ENCODE measurements around the gene ZMIZ2. TPM values are rescaled to one million over a fixed set of nuclear protein-coding genes. Genes with fewer than 3 reads are reported as not detected.

ZMIZ2 gene
- total and polyA plus RNA-seq, 4 donors: 4.4 to 11.6 (median 7.7) TPM

DNA sequence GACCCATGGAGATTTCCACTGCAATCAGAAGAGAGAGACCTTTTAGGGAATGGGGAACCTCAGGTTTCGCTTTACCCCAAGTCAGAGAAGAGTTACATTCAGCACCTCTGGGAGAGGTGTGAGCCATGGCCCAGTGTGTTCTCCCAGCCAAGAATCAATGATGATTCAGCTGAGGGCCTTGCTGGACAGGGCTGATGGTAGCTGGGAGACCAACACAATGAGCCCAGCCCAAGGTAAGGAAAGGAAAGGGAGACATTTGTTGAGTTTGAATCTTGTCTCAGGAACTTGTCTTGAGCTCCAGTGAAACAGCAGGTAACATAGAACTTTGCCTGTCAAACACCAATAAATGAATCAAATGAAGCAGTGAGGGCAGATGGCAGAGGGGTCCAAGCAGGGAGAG is 33.8 kb downstream of the ZMIZ2 start:
- Histone ChIP-seq H3K27me3 (ENCODE audit: control insufficient read depth in 4 of 4, insufficient read depth in 4 of 4, low read length in 3 of 4) (no peaks in the 10 kb centered on the region), H3K9ac (ENCODE audit: low read depth in 1 of 2, low read length in 2 of 2) (no peak overlapping the region), H3K4me3 (ENCODE audit: low read depth in 1 of 3, low read length in 3 of 3) (no peak overlapping the region), H3K27ac (ENCODE audit: low read depth in 1 of 2, low read length in 2 of 2) (no peak overlapping the region), H3K36me3 (ENCODE audit: control insufficient read depth in 4 of 4, insufficient read depth in 3 of 4, low read depth in 1 of 4, low read length in 3 of 4) (no peaks in the 10 kb centered on the region), H3K4me1 (ENCODE audit: control insufficient read depth in 4 of 4, insufficient read depth in 4 of 4, low read length in 3 of 4) (no peaks in the 10 kb centered on the region), H3K9me3 (ENCODE audit: control insufficient read depth in 4 of 4, low read length in 3 of 4) (peaks cover 0 to 3% (median under 1%) of the 10 kb centered on the region in 4 donors)
- DNase-seq (ENCODE audit: low spot score): no peak
- TF ChIP-seq CTCF (IDR thresholded peaks at IDR 0.05; ENCODE audit: low read depth, low read length, missing input control) (no peak), EGR1 (IDR thresholded peaks at IDR 0.05; ENCODE audit: low read depth in 2 of 2) (no peak), HNF4A (conservative IDR thresholded peaks at IDR 0.05) (no peak), ATF3 (IDR thresholded peaks at IDR 0.05) (no peak), HNF4G (IDR thresholded peaks at IDR 0.05) (no peak), SP1 (IDR thresholded peaks at IDR 0.05) (no peak), NR2F2 (IDR thresholded peaks at IDR 0.05) (no peak), TAF1 (conservative IDR thresholded peaks at IDR 0.05) (no peak), RXRA (IDR thresholded peaks at IDR 0.05) (no peak), RAD21 (IDR thresholded peaks at IDR 0.05) (no peak), YY1 (IDR thresholded peaks at IDR 0.05) (no peak), MAX (IDR thresholded peaks at IDR 0.05) (no peak), FOXA2 (IDR thresholded peaks at IDR 0.05) (no peak), FOXA1 (IDR thresholded peaks at IDR 0.05) (no peak), GABPA (IDR thresholded peaks at IDR 0.05 in 1 of 2, conservative IDR thresholded peaks at IDR 0.05 in 1 of 2) (no peak), JUND (IDR thresholded peaks at IDR 0.05) (no peak)
- TF ChIP-seq, protein P1, sequence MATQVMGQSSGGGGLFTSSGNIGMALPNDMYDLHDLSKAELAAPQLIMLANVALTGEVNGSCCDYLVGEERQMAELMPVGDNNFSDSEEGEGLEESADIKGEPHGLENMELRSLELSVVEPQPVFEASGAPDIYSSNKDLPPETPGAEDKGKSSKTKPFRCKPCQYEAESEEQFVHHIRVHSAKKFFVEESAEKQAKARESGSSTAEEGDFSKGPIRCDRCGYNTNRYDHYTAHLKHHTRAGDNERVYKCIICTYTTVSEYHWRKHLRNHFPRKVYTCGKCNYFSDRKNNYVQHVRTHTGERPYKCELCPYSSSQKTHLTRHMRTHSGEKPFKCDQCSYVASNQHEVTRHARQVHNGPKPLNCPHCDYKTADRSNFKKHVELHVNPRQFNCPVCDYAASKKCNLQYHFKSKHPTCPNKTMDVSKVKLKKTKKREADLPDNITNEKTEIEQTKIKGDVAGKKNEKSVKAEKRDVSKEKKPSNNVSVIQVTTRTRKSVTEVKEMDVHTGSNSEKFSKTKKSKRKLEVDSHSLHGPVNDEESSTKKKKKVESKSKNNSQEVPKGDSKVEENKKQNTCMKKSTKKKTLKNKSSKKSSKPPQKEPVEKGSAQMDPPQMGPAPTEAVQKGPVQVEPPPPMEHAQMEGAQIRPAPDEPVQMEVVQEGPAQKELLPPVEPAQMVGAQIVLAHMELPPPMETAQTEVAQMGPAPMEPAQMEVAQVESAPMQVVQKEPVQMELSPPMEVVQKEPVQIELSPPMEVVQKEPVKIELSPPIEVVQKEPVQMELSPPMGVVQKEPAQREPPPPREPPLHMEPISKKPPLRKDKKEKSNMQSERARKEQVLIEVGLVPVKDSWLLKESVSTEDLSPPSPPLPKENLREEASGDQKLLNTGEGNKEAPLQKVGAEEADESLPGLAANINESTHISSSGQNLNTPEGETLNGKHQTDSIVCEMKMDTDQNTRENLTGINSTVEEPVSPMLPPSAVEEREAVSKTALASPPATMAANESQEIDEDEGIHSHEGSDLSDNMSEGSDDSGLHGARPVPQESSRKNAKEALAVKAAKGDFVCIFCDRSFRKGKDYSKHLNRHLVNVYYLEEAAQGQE (IDR thresholded peaks at IDR 0.05): no peak
- TF ChIP-seq, protein P2, sequence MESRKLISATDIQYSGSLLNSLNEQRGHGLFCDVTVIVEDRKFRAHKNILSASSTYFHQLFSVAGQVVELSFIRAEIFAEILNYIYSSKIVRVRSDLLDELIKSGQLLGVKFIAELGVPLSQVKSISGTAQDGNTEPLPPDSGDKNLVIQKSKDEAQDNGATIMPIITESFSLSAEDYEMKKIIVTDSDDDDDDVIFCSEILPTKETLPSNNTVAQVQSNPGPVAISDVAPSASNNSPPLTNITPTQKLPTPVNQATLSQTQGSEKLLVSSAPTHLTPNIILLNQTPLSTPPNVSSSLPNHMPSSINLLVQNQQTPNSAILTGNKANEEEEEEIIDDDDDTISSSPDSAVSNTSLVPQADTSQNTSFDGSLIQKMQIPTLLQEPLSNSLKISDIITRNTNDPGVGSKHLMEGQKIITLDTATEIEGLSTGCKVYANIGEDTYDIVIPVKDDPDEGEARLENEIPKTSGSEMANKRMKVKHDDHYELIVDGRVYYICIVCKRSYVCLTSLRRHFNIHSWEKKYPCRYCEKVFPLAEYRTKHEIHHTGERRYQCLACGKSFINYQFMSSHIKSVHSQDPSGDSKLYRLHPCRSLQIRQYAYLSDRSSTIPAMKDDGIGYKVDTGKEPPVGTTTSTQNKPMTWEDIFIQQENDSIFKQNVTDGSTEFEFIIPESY (IDR thresholded peaks at IDR 0.05): no peak
- WGBS: 98% methylated on average over 1 of the region's 1 CpG
